ENCODE measurements around the gene FRMD4A.

DNA sequence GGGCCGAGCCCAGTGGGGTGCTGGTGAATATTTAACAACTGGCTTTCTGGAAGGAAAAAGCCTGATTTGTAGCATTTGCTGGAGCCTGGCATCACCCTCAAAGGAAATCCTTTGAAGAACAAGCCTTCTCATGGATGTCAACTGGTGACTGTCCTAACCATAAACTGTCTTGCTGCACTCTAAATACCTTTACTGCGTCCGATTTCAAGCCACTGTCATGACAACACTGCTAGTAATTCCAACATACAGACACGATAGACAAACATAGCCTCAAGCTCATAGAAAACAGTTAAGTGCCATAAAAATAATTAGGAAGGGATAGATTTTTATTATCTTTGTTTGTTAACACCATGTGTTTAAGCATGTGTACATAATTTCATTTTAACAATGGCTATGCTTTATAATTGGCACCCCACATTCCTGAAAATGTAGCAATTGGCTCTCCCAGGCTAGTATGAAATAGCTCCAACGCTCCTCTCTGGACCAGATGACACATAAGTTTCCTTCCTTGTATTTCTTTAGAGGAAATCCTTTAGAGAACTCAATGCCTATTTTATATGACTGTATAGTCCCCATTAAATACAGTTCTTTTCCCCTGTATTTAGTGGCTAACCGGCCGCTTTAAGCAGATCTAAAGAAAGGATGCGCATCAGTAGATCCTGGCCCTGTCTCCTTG is 470.6 kb downstream of the FRMD4A start:
- TF ChIP-seq, protein P1, sequence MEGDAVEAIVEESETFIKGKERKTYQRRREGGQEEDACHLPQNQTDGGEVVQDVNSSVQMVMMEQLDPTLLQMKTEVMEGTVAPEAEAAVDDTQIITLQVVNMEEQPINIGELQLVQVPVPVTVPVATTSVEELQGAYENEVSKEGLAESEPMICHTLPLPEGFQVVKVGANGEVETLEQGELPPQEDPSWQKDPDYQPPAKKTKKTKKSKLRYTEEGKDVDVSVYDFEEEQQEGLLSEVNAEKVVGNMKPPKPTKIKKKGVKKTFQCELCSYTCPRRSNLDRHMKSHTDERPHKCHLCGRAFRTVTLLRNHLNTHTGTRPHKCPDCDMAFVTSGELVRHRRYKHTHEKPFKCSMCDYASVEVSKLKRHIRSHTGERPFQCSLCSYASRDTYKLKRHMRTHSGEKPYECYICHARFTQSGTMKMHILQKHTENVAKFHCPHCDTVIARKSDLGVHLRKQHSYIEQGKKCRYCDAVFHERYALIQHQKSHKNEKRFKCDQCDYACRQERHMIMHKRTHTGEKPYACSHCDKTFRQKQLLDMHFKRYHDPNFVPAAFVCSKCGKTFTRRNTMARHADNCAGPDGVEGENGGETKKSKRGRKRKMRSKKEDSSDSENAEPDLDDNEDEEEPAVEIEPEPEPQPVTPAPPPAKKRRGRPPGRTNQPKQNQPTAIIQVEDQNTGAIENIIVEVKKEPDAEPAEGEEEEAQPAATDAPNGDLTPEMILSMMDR (optimal IDR thresholded peaks at IDR 0.05 in 1 of 3, IDR thresholded peaks at IDR 0.05 in 1 of 3, conservative IDR thresholded peaks at IDR 0.05 in 1 of 3; ENCODE audit: extremely low read depth in 1 of 3, insufficient read depth in 2 of 3, low read length in 3 of 3), result no peak
- no peak for TF ChIP-seq EZH2 (IDR thresholded peaks at IDR 0.05; ENCODE audit: low read length)
